HepG2 (cell line): ENCODE measurements around the gene SNN. TPM values are rescaled to one million over a fixed set of nuclear protein-coding genes. Genes with fewer than 3 reads are reported as not detected.

ENCODE experiments used
- AHDC1 ChIP-seq: sonication (generic); formaldehyde crosslinking; IDR thresholded peaks from 2 replicates; pipeline ENCODE4 v1.5.1; 2020; ENCODE audit warnings: mild to moderate bottlenecking, missing genetic modification reagents, borderline replicate concordance
- ARNT2 ChIP-seq: sonication (generic); formaldehyde crosslinking; IDR thresholded peaks from 2 replicates; pipeline ENCODE4 v1.8.0; 2022; ENCODE audit warnings: mild to moderate bottlenecking, low read depth, missing genetic modification reagents, moderate library complexity
- ATM ChIP-seq: fragments of 450-650 bp; IDR thresholded peaks from 2 replicates; pipeline ENCODE4 v1.7.1; 2017; ENCODE audit warnings: mild to moderate bottlenecking, borderline replicate concordance
- DMAP1 ChIP-seq: IDR thresholded peaks from 2 replicates; pipeline ENCODE4 v1.6.1; 2016
- FOXA3 ChIP-seq: IDR thresholded peaks from 2 replicates; pipeline ENCODE4 v1.6.1; 2016; ENCODE audit warnings: missing genetic modification reagents, missing compliant biosample characterization
- HES4 ChIP-seq: sonication (generic); formaldehyde crosslinking; IDR thresholded peaks from 2 replicates; pipeline ENCODE4 v1.9.0; 2021; ENCODE audit warnings: mild to moderate bottlenecking, missing genetic modification reagents, borderline replicate concordance
- HNRNPUL1 ChIP-seq: fragments of 200-400 bp; formaldehyde crosslinking; IDR thresholded peaks from 2 replicates; pipeline ENCODE4 v1.6.1; 2017; ENCODE audit warnings: low read depth, mild to moderate bottlenecking, low read length, moderate library complexity
- MXD1 ChIP-seq: sonication (generic); formaldehyde crosslinking; IDR thresholded peaks from 2 replicates; pipeline ENCODE4 v1.4.0; 2020; ENCODE audit warnings: mild to moderate bottlenecking, missing genetic modification reagents
- NCOR1 ChIP-seq: fragments of 200-600 bp; sonication (generic); IDR thresholded peaks from 2 replicates; pipeline ENCODE4 v1.7.0; 2017; ENCODE audit warnings: antibody characterized with exemption, low read length, borderline replicate concordance
- RBFOX2 ChIP-seq: fragments of 200-400 bp; formaldehyde crosslinking; IDR thresholded peaks from 2 replicates; pipeline ENCODE4 v1.6.1; 2017; ENCODE audit warnings: low read depth, mild to moderate bottlenecking, low read length
- RBM39 ChIP-seq: fragments of 200-400 bp; formaldehyde crosslinking; IDR thresholded peaks from one replicate; pipeline ENCODE4 v1.6.1; 2018; ENCODE audit warnings: antibody characterized with exemption, mild to moderate bottlenecking, low read depth, low read length; ENCODE audit not compliant: poor library complexity, severe bottlenecking
- RELA ChIP-seq: sonication (generic); formaldehyde crosslinking; IDR thresholded peaks from 2 replicates; pipeline ENCODE4 v1.4.0; 2020; ENCODE audit warnings: missing genetic modification reagents
- REXO4 ChIP-seq: sonication (generic); formaldehyde crosslinking; IDR thresholded peaks from 2 replicates; pipeline ENCODE4 v1.8.0; 2022; ENCODE audit warnings: missing genetic modification reagents, mild to moderate bottlenecking, borderline replicate concordance
- RORA ChIP-seq: sonication (generic); formaldehyde crosslinking; IDR thresholded peaks from 2 replicates; pipeline ENCODE4 v1.5.0; 2020; ENCODE audit warnings: mild to moderate bottlenecking, missing genetic modification reagents, moderate library complexity
- TEAD3 ChIP-seq: optimal IDR thresholded peaks from 2 replicates; pipeline ENCODE3; 2016; ENCODE audit warnings: borderline replicate concordance
- ZBTB8A ChIP-seq: sonication (generic); formaldehyde crosslinking; IDR thresholded peaks from 2 replicates; pipeline ENCODE4 v1.4.0; 2020; ENCODE audit warnings: mild to moderate bottlenecking, low read depth, missing genetic modification reagents, borderline replicate concordance
- ZFP62 ChIP-seq: sonication (generic); formaldehyde crosslinking; IDR thresholded peaks from 2 replicates; pipeline ENCODE4 v1.4.0; 2020; ENCODE audit warnings: missing genetic modification reagents
- ZNF12 ChIP-seq: sonication (generic); formaldehyde crosslinking; IDR thresholded peaks from 2 replicates; pipeline ENCODE4 v1.5.0; 2020; ENCODE audit warnings: missing genetic modification reagents
- ZNF180 ChIP-seq: sonication (generic); formaldehyde crosslinking; IDR thresholded peaks from 2 replicates; pipeline ENCODE4 v1.4.0; 2020; ENCODE audit warnings: low read depth, missing genetic modification reagents, borderline replicate concordance
- ZNF614 ChIP-seq: IDR thresholded peaks from 2 replicates; pipeline ENCODE4 v1.6.1; 2018; ENCODE audit warnings: missing biosample characterization, missing genetic modification reagents, inconsistent platforms, borderline replicate concordance
- ZNF616 ChIP-seq: sonication (generic); formaldehyde crosslinking; IDR thresholded peaks from 2 replicates; pipeline ENCODE4 v1.5.0; 2020; ENCODE audit warnings: low read depth, mild to moderate bottlenecking, missing genetic modification reagents
- ZNF766 ChIP-seq: sonication (generic); formaldehyde crosslinking; IDR thresholded peaks from 2 replicates; pipeline ENCODE4 v1.5.0; 2020; ENCODE audit warnings: missing genetic modification reagents, borderline replicate concordance
- ZNF777 ChIP-seq: sonication (generic); formaldehyde crosslinking; IDR thresholded peaks from 2 replicates; pipeline ENCODE4 v1.4.0; 2020; ENCODE audit warnings: missing genetic modification reagents
- ZNF83 ChIP-seq: sonication (generic); formaldehyde crosslinking; IDR thresholded peaks from 2 replicates; pipeline ENCODE4 v1.4.0; 2020; ENCODE audit warnings: missing genetic modification reagents, mild to moderate bottlenecking, borderline replicate concordance
- ZNF839 ChIP-seq: sonication (generic); formaldehyde crosslinking; IDR thresholded peaks from 2 replicates; pipeline ENCODE4 v1.4.0; 2020; ENCODE audit warnings: missing genetic modification reagents, mild to moderate bottlenecking, borderline replicate concordance
- ZSCAN21 ChIP-seq: sonication (generic); formaldehyde crosslinking; IDR thresholded peaks from 2 replicates; pipeline ENCODE4 v1.8.0; 2022; ENCODE audit warnings: mild to moderate bottlenecking, missing genetic modification reagents, moderate library complexity, borderline replicate concordance
- polyA plus RNA-seq, 8 experiments: library from polyadenylated mRNA; depleted of rRNA in 3 of 8; stranded (reverse) in 7 of 8; unstranded in 1 of 8; fragments of >200 nt; fragmentation: Illumina TruSeq in 4 of 8; extraction: Trizol in 4 of 8; gene quantifications; 2 replicates each; pipeline versions ENCODE4 v1.2.1 to v1.2.3, GENCODE V29; 2011 to 2016; ENCODE audit warnings: low read depth in 4 of 8, missing spikeins in 1 of 8, mixed read lengths in 1 of 8; ENCODE audit not compliant: insufficient read depth in 1 of 8
- total RNA-seq, 5 experiments: library from RNA; depleted of rRNA; stranded (reverse); fragments of >200 nt; fragmentation: Illumina TruSeq; extraction: Trizol; gene quantifications; 2 replicates each; pipeline ENCODE4 v1.2.3, GENCODE V29; 2016; ENCODE audit warnings: low read depth in 1 of 5

Gene SNN
- total and polyA plus RNA-seq, 2 of the 13 experiments (the other 11 are each of a cell fraction or from before 2014, with no cell fraction given): 5.2 to 8.4 TPM

GRCh38 chr16:11621920-11622651 lies 46.2 kb upstream of the SNN start (continued):
- 0 out of 2 replicates have a peak, but pooled peaks have one; percentile 30 for TF ChIP-seq RELA (CRISPR knock-in tag)
- no peak for TF ChIP-seq RORA (CRISPR knock-in tag)
- no peak for TF ChIP-seq TEAD3 (CRISPR knock-in tag)
- TF ChIP-seq MXD1 (CRISPR knock-in tag): no peak
- 0 out of 2 replicates have a peak, but pooled peaks have one; percentile 40 for TF ChIP-seq HES4
- TF ChIP-seq ATM: no peak
- peak; percentile 23; the same call in 1 of the 2 replicates for TF ChIP-seq FOXA3
- TF ChIP-seq ZNF616 (CRISPR knock-in tag): no peak
- TF ChIP-seq HNRNPUL1: no peak
- TF ChIP-seq ZFP62 (CRISPR knock-in tag): no peak
- TF ChIP-seq ZNF614: no peak
- no peak for TF ChIP-seq RBM39
- TF ChIP-seq NCOR1: no peak
- no peak for TF ChIP-seq ZNF839 (CRISPR knock-in tag)
- no peak for TF ChIP-seq ARNT2 (CRISPR knock-in tag)
- TF ChIP-seq DMAP1: no peak
- no peak for TF ChIP-seq ZNF180
- TF ChIP-seq ZNF777 (CRISPR knock-in tag): no peak
- no peak for TF ChIP-seq ZNF12 (CRISPR knock-in tag)
- no peak for TF ChIP-seq RBFOX2
- TF ChIP-seq ZNF766 (CRISPR knock-in tag): 0 out of 2 replicates have a peak, but pooled peaks have one; percentile 39
- no peak for TF ChIP-seq AHDC1 (CRISPR knock-in tag)
- TF ChIP-seq ZBTB8A (CRISPR knock-in tag): no peak
- TF ChIP-seq ZNF83 (CRISPR knock-in tag): peak; percentile 57; the same call in 1 of the 2 replicates
- no peak for TF ChIP-seq REXO4 (CRISPR knock-in tag)
- no peak; the same call in 1 of the 2 replicates for TF ChIP-seq ZSCAN21 (CRISPR knock-in tag)
